GM12878 (cell line): Measurements from ENCODE around the gene ASS1. TPM values are rescaled to one million over a fixed set of nuclear protein-coding genes. Genes with fewer than 3 reads are reported as not detected.

Source experiments
- ATAC-seq: fragments of 200-7000 bp; cut with Tn5 transposase; 3 replicates; pipeline ENCODE4 v1.9.1; 2020; ENCODE audit warnings: mild to moderate bottlenecking, moderate library complexity
- BruUV-seq: library from RNA; stranded (reverse); fragments of 400-500 nt; replicated peaks from 2 replicates; lab custom pipeline; 2021; lab: Mats Ljungman, UMichigan
- CTCF ChIA-PET: fragments of 300-600 bp; sonication (Branson Sonifier 250); formaldehyde crosslinking; extraction: SDS; loops from one replicate; lab custom pipeline; 2021; ENCODE audit warnings: inconsistent platforms; lab: Yijun Ruan, JAX
- POLR2A ChIA-PET: fragments of 350-600 bp; formaldehyde crosslinking; extraction: SDS; loops from one replicate; lab custom pipeline; 2021; ENCODE audit warnings: inconsistent platforms; lab: Charles Lee
- RAD21 ChIA-PET: fragments of 300-600 bp; sonication (Branson Sonifier 250); formaldehyde crosslinking; loops from one replicate; lab custom pipeline; 2023; ENCODE audit warnings: antibody characterized with exemption; ENCODE audit not compliant: unreplicated experiment; lab: Charles Lee
- SMC1A ChIA-PET: fragments of 300-600 bp; sonication (Branson Sonifier 250); formaldehyde crosslinking; loops from one replicate; lab custom pipeline; 2023; ENCODE audit not compliant: unreplicated experiment, uncharacterized antibody; lab: Charles Lee
- DNase-seq: peaks from one replicate; pipeline ENCODE4 v3.0.0-alpha.2; 2011; ENCODE audit warnings: low read depth, low spot score
- FAIRE-seq: peaks from 3 replicates; lab custom pipeline; 2011; peaks lifted over from hg19 to GRCh38; lab: Jason Lieb, UNC
- H2AFZ ChIP-seq: 2 replicates; pipeline ENCODE4 v1.6.0; 2011; ENCODE audit warnings: low read depth, low read length, control low read depth; ENCODE audit not compliant: control insufficient read depth
- H3K27ac ChIP-seq: 2 replicates; pipeline ENCODE4 v1.5.1; 2011; ENCODE audit warnings: control low read depth; ENCODE audit not compliant: control insufficient read depth, insufficient read depth
- H3K27me3 ChIP-seq, 2 experiments: replicated peaks in 1 of 2; 2 replicates each; pipeline versions ENCODE4 v1.6.0 to v1.6.1; 2011; ENCODE audit warnings: low read length in 1 of 2; ENCODE audit not compliant: control insufficient read depth in 2 of 2, insufficient read depth in 2 of 2
- H3K36me3 ChIP-seq, 2 experiments: 2 replicates each; pipeline ENCODE4 v1.5.1; 2011; ENCODE audit warnings: low read length in 1 of 2; ENCODE audit not compliant: control insufficient read depth in 2 of 2, insufficient read depth in 2 of 2
- H3K4me1 ChIP-seq: 2 replicates; pipeline ENCODE4 v1.6.1; 2011; ENCODE audit warnings: mild to moderate bottlenecking, low read length, moderate library complexity, mixed read lengths; ENCODE audit not compliant: control insufficient read depth, insufficient read depth
- H3K4me2 ChIP-seq: 2 replicates; pipeline ENCODE4 v1.6.0; 2011; ENCODE audit warnings: control low read depth; ENCODE audit not compliant: control insufficient read depth, insufficient read depth
- H3K4me3 ChIP-seq: fragments of 200-600 bp; sonication (generic); 2 replicates; pipeline ENCODE4 v1.5.1; 2016
- H3K79me2 ChIP-seq: 2 replicates; pipeline ENCODE4 v1.6.0; 2011; ENCODE audit warnings: low read length; ENCODE audit not compliant: control insufficient read depth, insufficient read depth
- H3K9ac ChIP-seq: 2 replicates; pipeline ENCODE4 v1.8.0; 2011; ENCODE audit warnings: low read length, control low read depth, mixed read lengths; ENCODE audit not compliant: control insufficient read depth, insufficient read depth
- H3K9me3 ChIP-seq: replicated peaks from 3 replicates; pipeline ENCODE4 v1.5.1; 2011; ENCODE audit warnings: mild to moderate bottlenecking, low read length; ENCODE audit not compliant: control insufficient read depth, insufficient read depth
- H4K20me1 ChIP-seq: 2 replicates; pipeline ENCODE4 v1.6.0; 2011; ENCODE audit not compliant: control insufficient read depth, insufficient read depth
- BRCA1 ChIP-seq: IDR thresholded peaks from 2 replicates; pipeline ENCODE4 v1.6.1; 2011; ENCODE audit warnings: low read depth, low read length, improper control_type of control experiment
- GABPA ChIP-seq: IDR thresholded peaks from 2 replicates; pipeline ENCODE4 v1.6.1; 2014; ENCODE audit warnings: antibody characterized with exemption, low read depth, mild to moderate bottlenecking, inconsistent platforms
- NFXL1 ChIP-seq: fragments of 450-650 bp; IDR thresholded peaks from 2 replicates; pipeline ENCODE4 v1.6.1; 2017; ENCODE audit warnings: antibody characterized with exemption, mild to moderate bottlenecking, borderline replicate concordance
- PAX5 ChIP-seq: IDR thresholded peaks from 2 replicates; pipeline ENCODE4 v1.6.1; 2011; ENCODE audit warnings: low read depth, low read length, borderline replicate concordance
- PAX8 ChIP-seq: fragments of 450-650 bp; IDR thresholded peaks from 2 replicates; pipeline ENCODE4 v1.6.1; 2017; ENCODE audit warnings: mild to moderate bottlenecking, moderate library complexity
- RCOR1 ChIP-seq: conservative IDR thresholded peaks from 2 replicates; pipeline ENCODE4 v1.6.1; 2012; ENCODE audit warnings: low read depth, low read length, improper control_type of control experiment
- SPI1 ChIP-seq: IDR thresholded peaks from 2 replicates; pipeline ENCODE4 v1.6.1; 2011; ENCODE audit warnings: low read depth, mild to moderate bottlenecking, low read length, moderate library complexity, borderline replicate concordance; ENCODE audit not compliant: insufficient read depth
- WRNIP1 ChIP-seq: IDR thresholded peaks from 2 replicates; pipeline ENCODE4 v1.6.1; 2011; ENCODE audit warnings: low read depth, low read length, improper control_type of control experiment, borderline replicate concordance
- WGBS: methylation state at CpG from one replicate; pipeline ENCODE4 v1.1.6; 2016; ENCODE audit warnings: low lambda C conversion rate; ENCODE audit not compliant: insufficient replicate concordance, insufficient coverage; ENCODE audit errors: missing lambda C conversion rate; 5-methylcytosine and 5-hydroxymethylcytosine counted together
- in situ Hi-C: fragments of 300-500 bp; cut with MboI; formaldehyde crosslinking; loops from 9 replicates; pipeline ENCODE4 v1.14.3; 2018; ENCODE audit warnings: mixed read lengths
- intact Hi-C: fragments of 100-400 bp; cut with micrococcal nuclease; formaldehyde crosslinking; loops from one replicate; pipeline ENCODE4 v1.14.2; 2022; ENCODE audit not compliant: unreplicated experiment
- polyA plus RNA-seq, 11 experiments: library from polyadenylated mRNA; depleted of rRNA in 4 of 11; unstranded in 6 of 11; stranded (reverse) in 5 of 11; fragments of >200 nt; fragmentation: Nextera tagmentation in 4 of 11; fragmentation: Illumina TruSeq in 1 of 11; extraction: Ambion mirVana in 4 of 11; extraction: Trizol in 1 of 11; gene quantifications; 1 replicate in 1 of 11; 2 replicates in 10 of 11; pipeline versions ENCODE4 v1.2.1 to v1.2.3, GENCODE V29; 2011 to 2016; ENCODE audit warnings: inconsistent platforms in 2 of 11, missing spikeins in 2 of 11, low read depth in 1 of 11
- total RNA-seq, 4 experiments: library from RNA; depleted of rRNA in 3 of 4; stranded (reverse); fragments of >200 nt in 3 of 4; fragmentation: Illumina TruSeq in 1 of 4; extraction: Trizol in 1 of 4; gene quantifications; 2 replicates each; pipeline versions ENCODE4 v1.2.1 to v1.2.3, GENCODE V29; 2013 to 2021
- TF ChIP-seq, protein P1 (sequence below): IDR thresholded peaks from 2 replicates; pipeline ENCODE4 v1.6.1; 2012; ENCODE audit warnings: low read depth, low read length, improper control_type of control experiment

The ASS1 gene
- total and polyA plus RNA-seq, 10 of the 15 experiments (the other 5 are each of a cell fraction or from before 2014, with no cell fraction given) = 0.10 to 6.1 (median 0.28) TPM; not detected in 3

DNA sequence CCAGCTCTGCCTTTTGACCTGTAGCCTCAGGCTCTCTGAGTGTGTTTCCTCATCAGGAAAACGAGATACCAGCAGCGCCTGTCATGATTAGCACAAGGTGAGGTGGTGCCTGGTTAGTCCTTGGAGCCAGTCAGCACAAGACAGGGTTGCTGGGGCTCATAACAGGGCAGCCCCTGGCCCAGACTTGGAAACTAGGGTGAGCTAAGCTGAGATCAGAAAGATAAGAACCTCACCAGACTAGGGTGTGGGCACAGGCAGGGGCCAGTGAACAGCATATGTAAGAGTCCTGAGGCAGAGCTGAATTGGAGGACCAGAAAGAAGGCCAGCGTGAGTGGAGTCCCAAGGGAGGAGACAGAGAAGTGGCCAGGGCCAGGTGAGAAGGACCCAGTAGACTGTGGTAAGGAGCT, 91.9 kb downstream of the ASS1 start:
- Histone ChIP-seq H4K20me1 (no peaks in the 10 kb centered on the region), H2AFZ (no peak overlapping the region), H3K4me2 (no peak overlapping the region), H3K27me3 (peaks cover 4 to 8% of the 10 kb centered on the region in 2 experiments), H3K4me3 (no peak overlapping the region), H3K9ac (no peak overlapping the region), H3K79me2 (no peaks in the 10 kb centered on the region), H3K4me1 (no peaks in the 10 kb centered on the region), H3K9me3 (no peaks in the 10 kb centered on the region), H3K27ac (no peak overlapping the region), H3K36me3 (no peaks in the 10 kb centered on the region)
- intact Hi-C loops = no loop called here
- ChIA-PET SMC1A (no interaction called here), RAD21 (interaction anchor here (0.5 kb wide), 1 partner anchor 112 kb away, joined by 3 read pairs; no protein-coding TSS in a partner anchor), CTCF (no interaction called here), POLR2A (no interaction called here)
- TF ChIP-seq SPI1 = no peak
- no peak for TF ChIP-seq PAX8
- no peak for TF ChIP-seq GABPA
- TF ChIP-seq BRCA1 = no peak
- TF ChIP-seq NFXL1 = no peak
- TF ChIP-seq, protein P1, sequence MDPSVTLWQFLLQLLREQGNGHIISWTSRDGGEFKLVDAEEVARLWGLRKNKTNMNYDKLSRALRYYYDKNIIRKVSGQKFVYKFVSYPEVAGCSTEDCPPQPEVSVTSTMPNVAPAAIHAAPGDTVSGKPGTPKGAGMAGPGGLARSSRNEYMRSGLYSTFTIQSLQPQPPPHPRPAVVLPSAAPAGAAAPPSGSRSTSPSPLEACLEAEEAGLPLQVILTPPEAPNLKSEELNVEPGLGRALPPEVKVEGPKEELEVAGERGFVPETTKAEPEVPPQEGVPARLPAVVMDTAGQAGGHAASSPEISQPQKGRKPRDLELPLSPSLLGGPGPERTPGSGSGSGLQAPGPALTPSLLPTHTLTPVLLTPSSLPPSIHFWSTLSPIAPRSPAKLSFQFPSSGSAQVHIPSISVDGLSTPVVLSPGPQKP = no peak
- TF ChIP-seq RCOR1 = no peak
- no peak for TF ChIP-seq PAX5
- TF ChIP-seq WRNIP1 = no peak
- WGBS = 2% methylated on average over 3 of the region's 3 CpGs
- ATAC-seq (no peak), FAIRE-seq (no peak), DNase-seq (no peak)
- in situ Hi-C loops = no loop called here
- no TSS peak for BruUV-seq
